Right lobe of liver (tissue), 4 donors: ENCODE measurements around the gene INSYN2B.

Experiments used
- CTCF ChIP-seq, 4 donors: fragments of 200-600 bp in 3 of 4; fragments of 450-650 bp in 1 of 4; IDR thresholded peaks; one replicate each; pipeline versions ENCODE4 v1.5.1 to v1.8.0; 2016 to 2022; ENCODE audit warnings: antibody characterized with exemption in 4 of 4, mild to moderate bottlenecking in 2 of 4
- POLR2A ChIP-seq: fragments of 450-650 bp; IDR thresholded peaks from one replicate; pipeline ENCODE4 v1.6.1; 2017; ENCODE audit warnings: antibody characterized with exemption, mild to moderate bottlenecking
- donor health status: DM: no; HTN: no; CAD: no.
- donor health status: DM: no; HTN: no; CAD: no.
- donor health status: DM: no; HTN: yes; CAD: no.

GRCh38 chr5:169842699-169843098 lies 137.6 kb downstream of the INSYN2B start:
- TF ChIP-seq POLR2A = no peak
- no peak for TF ChIP-seq CTCF (IDR thresholded peaks at IDR 0.05)
